GM19463 (cell line): ENCODE data around the gene ALB.

ENCODE experiments used
- ATAC-seq: cut with Tn5 transposase; IDR thresholded peaks from one replicate; pipeline ENCODE4 v1.9.1; 2021; ENCODE audit warnings: mild to moderate bottlenecking, moderate library complexity; ENCODE audit not compliant: unreplicated experiment

The ALB gene

GRCh38 chr4:73450398-73451004 is 46.4 kb downstream of the ALB start:
- no peak for ATAC-seq

- ATAC-seq: no peak
Measured at GRCh38 chr4:73451404-73451803, 47.3 kb downstream of the ALB start.

- no peak for ATAC-seq
Measured at GRCh38 chr4:73451981-73452747, 48.1 kb downstream of the ALB start.

GRCh38 chr4:73452953-73453700 is 49.0 kb downstream of the ALB start:
- no peak for ATAC-seq

GRCh38 chr4:73453701-73454005 is 49.6 kb downstream of the ALB start:
- no peak for ATAC-seq

- no peak for ATAC-seq
Measured at GRCh38 chr4:73454920-73455319, 50.8 kb downstream of the ALB start.

- no peak for ATAC-seq
Measured at GRCh38 chr4:73456177-73457022, 52.3 kb downstream of the ALB start.

GRCh38 chr4:73458184-73459047 is 54.3 kb downstream of the ALB start:
- ATAC-seq: no peak

GRCh38 chr4:73459048-73459421 is 54.9 kb downstream of the ALB start:
- ATAC-seq: no peak

GRCh38 chr4:73460913-73461522 is 56.9 kb downstream of the ALB start:
- ATAC-seq: no peak

GRCh38 chr4:73468170-73468569 is 64.1 kb downstream of the ALB start:
- no peak for ATAC-seq

- no peak for ATAC-seq
Measured at GRCh38 chr4:73470728-73471127, 66.6 kb downstream of the ALB start.
